ENCODE measurements around the gene JAKMIP2.

The JAKMIP2 gene

DNA sequence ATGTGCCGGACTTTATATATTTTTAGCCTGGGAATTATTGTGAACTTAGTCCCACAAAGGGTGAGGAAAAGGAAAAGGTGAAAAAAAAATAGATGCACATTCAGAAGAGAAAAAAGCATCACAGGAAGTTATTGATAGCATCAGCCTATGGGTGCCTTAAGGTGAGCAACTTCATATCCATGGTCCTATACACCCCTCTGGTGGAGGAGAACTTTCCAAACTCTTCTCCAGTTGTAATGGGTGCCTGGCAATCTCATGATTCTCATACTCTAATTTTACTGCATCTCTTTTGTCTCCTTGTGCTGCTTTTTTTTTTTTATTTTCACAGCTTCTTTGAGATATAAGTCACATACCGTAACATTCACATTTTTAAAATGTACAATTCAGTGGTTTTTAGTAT lies 107.4 kb downstream of the JAKMIP2 start:
- H3K4me3 ChIP-seq (ENCODE audit: low read length), result no peak overlapping the region
- peak; percentile 2 for DNase-seq (ENCODE audit: low read depth)
- TF ChIP-seq, protein P1, sequence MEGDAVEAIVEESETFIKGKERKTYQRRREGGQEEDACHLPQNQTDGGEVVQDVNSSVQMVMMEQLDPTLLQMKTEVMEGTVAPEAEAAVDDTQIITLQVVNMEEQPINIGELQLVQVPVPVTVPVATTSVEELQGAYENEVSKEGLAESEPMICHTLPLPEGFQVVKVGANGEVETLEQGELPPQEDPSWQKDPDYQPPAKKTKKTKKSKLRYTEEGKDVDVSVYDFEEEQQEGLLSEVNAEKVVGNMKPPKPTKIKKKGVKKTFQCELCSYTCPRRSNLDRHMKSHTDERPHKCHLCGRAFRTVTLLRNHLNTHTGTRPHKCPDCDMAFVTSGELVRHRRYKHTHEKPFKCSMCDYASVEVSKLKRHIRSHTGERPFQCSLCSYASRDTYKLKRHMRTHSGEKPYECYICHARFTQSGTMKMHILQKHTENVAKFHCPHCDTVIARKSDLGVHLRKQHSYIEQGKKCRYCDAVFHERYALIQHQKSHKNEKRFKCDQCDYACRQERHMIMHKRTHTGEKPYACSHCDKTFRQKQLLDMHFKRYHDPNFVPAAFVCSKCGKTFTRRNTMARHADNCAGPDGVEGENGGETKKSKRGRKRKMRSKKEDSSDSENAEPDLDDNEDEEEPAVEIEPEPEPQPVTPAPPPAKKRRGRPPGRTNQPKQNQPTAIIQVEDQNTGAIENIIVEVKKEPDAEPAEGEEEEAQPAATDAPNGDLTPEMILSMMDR (IDR thresholded peaks at IDR 0.05; ENCODE audit: insufficient read depth, low read depth, low read length, missing control alignments), result no peak

DNA sequence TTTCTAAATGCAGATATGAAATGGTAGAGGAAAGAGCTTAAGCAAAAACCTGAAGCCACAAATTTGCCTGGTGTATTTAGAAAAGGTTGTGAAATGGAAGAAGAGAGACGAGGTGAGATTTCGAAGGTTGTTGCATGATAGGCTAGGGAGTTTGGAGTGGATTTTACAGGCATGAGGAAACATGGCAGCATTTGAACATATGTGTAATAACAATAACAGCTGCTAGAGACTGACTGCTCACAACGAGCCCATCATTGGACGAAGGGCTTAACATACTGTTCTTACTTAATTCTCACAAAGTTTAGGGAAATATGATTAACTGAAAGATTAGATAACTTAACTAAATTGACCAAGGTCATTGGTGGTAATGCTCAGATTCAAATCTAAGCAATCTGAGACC lies 108.1 kb downstream of the JAKMIP2 start:
- DNase-seq (ENCODE audit: low read depth), result no peak
- no peak overlapping the region for H3K4me3 ChIP-seq (ENCODE audit: low read length)
- TF ChIP-seq, protein P1 (IDR thresholded peaks at IDR 0.05; ENCODE audit: insufficient read depth, low read depth, low read length, missing control alignments), result no peak

DNA sequence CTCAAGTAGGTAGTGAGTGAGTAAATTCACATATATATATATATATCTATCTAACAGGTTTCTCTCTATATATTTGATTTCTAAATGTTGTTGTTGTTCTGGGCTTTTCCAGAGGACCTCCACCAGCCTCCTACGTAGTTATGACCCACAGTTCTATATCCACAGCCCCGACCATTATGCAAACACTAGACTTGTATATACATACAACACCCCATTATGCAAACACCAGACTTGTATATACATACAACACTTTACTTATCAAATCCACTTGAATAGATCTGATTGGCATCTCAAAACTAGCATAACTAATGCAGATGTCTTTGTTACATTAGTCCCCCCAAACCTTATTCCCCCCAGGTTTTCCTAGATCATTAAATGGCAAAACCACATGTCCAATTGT lies 108.7 kb downstream of the JAKMIP2 start:
- no peak for DNase-seq (ENCODE audit: low read depth)
- TF ChIP-seq, protein P1 (IDR thresholded peaks at IDR 0.05; ENCODE audit: insufficient read depth, low read depth, low read length, missing control alignments), result no peak
- H3K4me3 ChIP-seq (ENCODE audit: low read length), result no peak overlapping the region

DNA sequence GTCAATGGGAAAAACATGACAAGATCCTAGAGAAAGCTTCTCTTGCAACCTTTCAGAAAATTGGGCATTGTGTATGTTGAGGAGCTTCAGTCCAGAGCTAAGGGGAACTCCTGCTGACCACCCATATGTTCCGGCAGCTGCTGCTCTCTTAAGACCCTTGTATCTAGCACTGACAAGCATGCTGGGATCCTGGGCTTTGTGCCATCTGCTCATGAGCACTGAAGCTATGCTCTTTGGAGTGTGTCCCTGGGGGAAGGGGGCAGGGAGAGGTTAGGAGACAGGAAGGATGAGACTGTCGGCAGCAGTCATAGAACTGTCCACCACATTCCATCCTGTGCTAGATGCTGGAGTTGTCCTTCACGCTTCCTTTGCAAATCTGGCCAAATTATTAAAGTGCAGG lies 109.3 kb downstream of the JAKMIP2 start:
- TF ChIP-seq, protein P1 (IDR thresholded peaks at IDR 0.05; ENCODE audit: insufficient read depth, low read depth, low read length, missing control alignments), result no peak
- no peak overlapping the region for H3K4me3 ChIP-seq (ENCODE audit: low read length)
- no peak for DNase-seq (ENCODE audit: low read depth)

DNA sequence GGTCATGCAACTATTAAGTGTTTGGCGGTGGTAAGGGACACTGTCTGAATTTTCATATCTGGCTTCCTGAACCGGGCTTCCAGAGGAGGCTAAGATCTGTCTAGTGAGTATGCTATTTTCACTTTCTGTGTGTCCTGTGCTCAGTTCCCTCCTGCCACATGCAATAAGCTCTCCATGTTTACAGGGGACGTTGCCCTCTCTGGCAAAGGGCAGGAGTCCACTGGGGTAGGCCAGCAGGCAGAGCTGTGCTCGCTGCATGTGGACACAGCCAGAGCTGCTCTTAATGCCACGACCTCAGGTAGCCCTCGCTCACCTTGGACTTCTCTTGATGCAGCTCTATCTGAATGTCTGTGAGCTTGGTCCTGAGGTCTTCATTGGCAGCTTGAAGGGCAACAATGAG lies 111.2 kb downstream of the JAKMIP2 start:
- no peak for DNase-seq (ENCODE audit: low read depth)
- TF ChIP-seq, protein P1 (IDR thresholded peaks at IDR 0.05; ENCODE audit: insufficient read depth, low read depth, low read length, missing control alignments), result no peak
- H3K4me3 ChIP-seq (ENCODE audit: low read length), result no peak overlapping the region

DNA sequence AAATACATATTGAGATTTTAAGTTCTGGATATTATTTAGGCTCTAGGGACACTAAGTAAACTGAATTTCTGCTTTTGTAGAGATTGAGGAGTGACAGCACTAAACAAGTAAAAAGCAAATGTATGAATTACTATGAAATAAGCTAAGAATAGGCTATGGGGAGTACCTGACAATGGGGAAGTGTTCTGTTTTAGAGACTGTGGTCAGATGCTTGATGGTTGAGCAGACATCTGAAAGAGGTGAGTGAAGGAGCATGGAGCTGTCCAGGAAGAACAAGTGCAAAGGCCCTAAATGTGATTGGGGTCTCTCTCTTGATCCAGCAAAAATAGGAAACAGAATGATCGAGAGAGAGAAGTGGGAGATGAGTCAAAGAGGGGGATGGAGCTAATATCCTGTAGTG lies 111.7 kb downstream of the JAKMIP2 start:
- DNase-seq (ENCODE audit: low read depth), result no peak
- H3K4me3 ChIP-seq (ENCODE audit: low read length), result no peak overlapping the region
- TF ChIP-seq, protein P1 (IDR thresholded peaks at IDR 0.05; ENCODE audit: insufficient read depth, low read depth, low read length, missing control alignments), result no peak

DNA sequence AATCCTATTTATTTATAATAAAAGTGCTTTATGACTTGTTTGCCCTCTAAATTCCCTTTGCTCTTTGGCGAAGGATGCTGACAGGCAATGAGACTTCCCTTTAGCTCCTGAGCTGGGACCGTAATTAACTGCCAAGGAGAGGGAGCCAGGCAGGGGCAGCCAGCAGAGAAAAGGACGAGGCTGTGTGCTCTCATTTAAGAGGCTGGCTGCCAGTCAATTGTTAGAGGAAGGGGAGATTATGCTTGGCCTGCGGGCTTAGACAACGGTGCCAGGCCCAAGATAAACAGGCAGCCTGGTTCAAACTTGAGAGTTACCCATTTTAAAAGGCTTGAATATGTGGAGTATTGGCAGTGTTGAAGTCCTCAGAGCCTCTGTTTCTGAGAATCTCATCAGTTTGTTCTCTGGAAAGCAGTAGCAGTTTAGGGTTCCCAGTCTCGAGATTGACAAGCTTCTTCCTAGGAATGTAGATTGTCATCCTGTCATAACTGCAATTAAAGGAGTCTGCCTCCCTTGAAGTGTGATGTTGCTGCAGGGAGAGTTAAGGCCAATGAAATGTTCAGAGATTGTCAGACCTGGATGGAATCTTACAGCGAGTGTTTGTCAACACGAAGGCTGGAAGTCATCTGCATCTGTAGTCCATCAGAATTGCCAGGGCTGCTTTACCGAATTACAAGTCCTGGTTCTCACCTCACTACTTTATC lies 113.2 kb downstream of the JAKMIP2 start:
- H3K4me3 ChIP-seq (ENCODE audit: low read length), result no peak overlapping the region
- TF ChIP-seq, protein P1 (IDR thresholded peaks at IDR 0.05; ENCODE audit: insufficient read depth, low read depth, low read length, missing control alignments), result no peak
- no peak for DNase-seq (ENCODE audit: low read depth)

All from epithelial cell of esophagus (primary cell).